GM12878 (cell line): Measurements from ENCODE around the gene MPP2.

ENCODE experiments used
- ATF7 ChIP-seq: fragments of 450-650 bp; IDR thresholded peaks from 2 replicates; pipeline ENCODE4 v1.6.1; 2016; ENCODE audit warnings: low read depth, mild to moderate bottlenecking
- EZH2 ChIP-seq: IDR thresholded peaks from 2 replicates; pipeline ENCODE4 v1.6.1; 2012; ENCODE audit warnings: low read depth, mild to moderate bottlenecking, control low read depth, inconsistent platforms, low read length, borderline replicate concordance; ENCODE audit not compliant: control insufficient read depth
- NRF1 ChIP-seq: conservative IDR thresholded peaks from 2 replicates; pipeline ENCODE4 v1.6.1; 2011; ENCODE audit warnings: mild to moderate bottlenecking, low read depth, low read length, improper control_type of control experiment
- PKNOX1 ChIP-seq: fragments of 450-650 bp; IDR thresholded peaks from 2 replicates; pipeline ENCODE4 v1.6.1; 2016; ENCODE audit warnings: mild to moderate bottlenecking
- ZNF274 ChIP-seq: IDR thresholded peaks from one replicate; pipeline ENCODE4 v1.8.0; 2011; ENCODE audit not compliant: insufficient read length, insufficient read depth
- TF ChIP-seq, protein P1 (sequence below), 3 experiments: IDR thresholded peaks in 2 of 3; conservative IDR thresholded peaks in 1 of 3; 2 replicates each; pipeline ENCODE4 v1.5.1; 2011; ENCODE audit warnings: low read depth in 3 of 3, low read length in 3 of 3, mild to moderate bottlenecking in 3 of 3, control low read depth in 2 of 3, moderate library complexity in 2 of 3, inconsistent platforms in 1 of 3, mixed read lengths in 1 of 3; ENCODE audit not compliant: control insufficient read depth in 2 of 3, insufficient read depth in 1 of 3; ENCODE audit errors: extremely low read depth in 1 of 3
- TF ChIP-seq, protein P2 (sequence below): IDR thresholded peaks from 2 replicates; pipeline ENCODE4 v1.6.1; 2011; ENCODE audit warnings: low read depth, mild to moderate bottlenecking, low read length, moderate library complexity, borderline replicate concordance; ENCODE audit errors: extremely low read depth

DNA sequence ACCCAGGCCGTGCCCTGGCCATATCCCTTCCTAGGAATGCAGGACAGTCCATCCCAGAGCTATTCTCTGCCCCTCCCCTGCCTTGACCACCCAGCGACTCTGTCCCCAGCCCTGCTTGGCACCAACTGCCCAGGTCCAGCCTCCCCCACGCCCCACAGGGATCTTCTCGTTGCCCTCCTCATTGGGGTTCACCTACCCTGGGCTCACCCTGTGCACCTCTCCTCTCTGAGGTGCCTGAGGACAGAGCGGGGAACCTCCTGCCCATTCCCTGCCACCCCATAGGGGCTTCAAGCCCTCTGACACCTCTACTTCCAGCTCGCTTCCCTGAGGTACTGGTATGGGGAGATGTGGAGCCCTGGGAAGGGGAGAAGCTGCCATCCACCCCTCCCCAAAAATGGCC is 6.2 kb upstream of the MPP2 start:
- TF ChIP-seq EZH2 (no peak), ATF7 (no peak), PKNOX1 (no peak), ZNF274 (no peak), NRF1 (no peak)
- TF ChIP-seq, protein P1, sequence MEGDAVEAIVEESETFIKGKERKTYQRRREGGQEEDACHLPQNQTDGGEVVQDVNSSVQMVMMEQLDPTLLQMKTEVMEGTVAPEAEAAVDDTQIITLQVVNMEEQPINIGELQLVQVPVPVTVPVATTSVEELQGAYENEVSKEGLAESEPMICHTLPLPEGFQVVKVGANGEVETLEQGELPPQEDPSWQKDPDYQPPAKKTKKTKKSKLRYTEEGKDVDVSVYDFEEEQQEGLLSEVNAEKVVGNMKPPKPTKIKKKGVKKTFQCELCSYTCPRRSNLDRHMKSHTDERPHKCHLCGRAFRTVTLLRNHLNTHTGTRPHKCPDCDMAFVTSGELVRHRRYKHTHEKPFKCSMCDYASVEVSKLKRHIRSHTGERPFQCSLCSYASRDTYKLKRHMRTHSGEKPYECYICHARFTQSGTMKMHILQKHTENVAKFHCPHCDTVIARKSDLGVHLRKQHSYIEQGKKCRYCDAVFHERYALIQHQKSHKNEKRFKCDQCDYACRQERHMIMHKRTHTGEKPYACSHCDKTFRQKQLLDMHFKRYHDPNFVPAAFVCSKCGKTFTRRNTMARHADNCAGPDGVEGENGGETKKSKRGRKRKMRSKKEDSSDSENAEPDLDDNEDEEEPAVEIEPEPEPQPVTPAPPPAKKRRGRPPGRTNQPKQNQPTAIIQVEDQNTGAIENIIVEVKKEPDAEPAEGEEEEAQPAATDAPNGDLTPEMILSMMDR (IDR thresholded peaks at IDR 0.05 in 2 of 3, conservative IDR thresholded peaks at IDR 0.05 in 1 of 3; ENCODE audit: control insufficient read depth in 2 of 3, extremely low read depth in 1 of 3, insufficient read depth in 1 of 3, low read depth in 3 of 3, low read length in 3 of 3): no peak
- TF ChIP-seq, protein P2, sequence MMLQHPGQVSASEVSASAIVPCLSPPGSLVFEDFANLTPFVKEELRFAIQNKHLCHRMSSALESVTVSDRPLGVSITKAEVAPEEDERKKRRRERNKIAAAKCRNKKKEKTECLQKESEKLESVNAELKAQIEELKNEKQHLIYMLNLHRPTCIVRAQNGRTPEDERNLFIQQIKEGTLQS: no peak
